Panc1 (cell line): ENCODE data around the gene FAM162A.

Experiments used
- POLR2AphosphoS5 ChIP-seq: IDR thresholded peaks from 2 replicates; pipeline ENCODE4 v1.6.1; 2012; ENCODE audit warnings: mild to moderate bottlenecking, low read depth, low read length, moderate library complexity
- TCF7L2 ChIP-seq: IDR thresholded peaks from 2 replicates; pipeline ENCODE4 v1.6.1; 2011; ENCODE audit warnings: mild to moderate bottlenecking, low read depth, low read length, inconsistent platforms
- TF ChIP-seq, protein P1 (sequence below): fragments of 450-650 bp; IDR thresholded peaks from 2 replicates; pipeline ENCODE4 v1.5.1; 2017; ENCODE audit warnings: mild to moderate bottlenecking
- TF ChIP-seq, protein P2 (sequence below), 2 experiments: IDR thresholded peaks; 2 replicates each; pipeline ENCODE4 v1.6.1; 2011 to 2012; ENCODE audit warnings: low read depth in 2 of 2, control low read depth in 1 of 2, low read length in 1 of 2, mild to moderate bottlenecking in 1 of 2, moderate library complexity in 1 of 2; ENCODE audit not compliant: insufficient read depth in 1 of 2

DNA sequence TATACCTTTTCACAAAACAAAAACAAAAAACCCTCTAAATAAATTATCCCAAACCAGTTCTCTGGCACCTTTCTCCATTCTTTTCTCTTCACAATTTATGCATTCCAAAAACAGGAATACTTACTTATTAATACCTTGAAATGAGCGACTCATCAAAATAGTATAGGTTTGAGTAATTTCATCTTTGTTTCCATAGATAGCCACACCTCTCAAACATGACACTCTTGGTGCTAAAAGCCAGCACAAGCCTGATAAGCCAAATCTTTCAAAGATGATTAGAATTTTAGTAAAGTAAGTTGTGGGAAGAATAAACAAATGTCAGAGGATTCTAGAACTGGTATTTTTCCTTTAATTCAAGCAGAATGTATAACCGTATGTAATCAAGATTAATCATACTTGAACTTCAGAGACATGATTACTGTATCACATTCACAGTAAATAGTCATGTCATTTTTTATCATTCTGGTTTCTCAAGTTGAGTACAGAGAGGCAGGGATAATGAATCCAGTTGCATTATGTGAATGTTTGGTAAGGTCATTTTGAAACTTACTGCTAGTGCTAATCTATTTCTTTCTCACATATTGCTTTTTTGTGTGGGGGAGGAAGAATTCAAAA lies 44.0 kb downstream of the FAM162A start:
- TF ChIP-seq, protein P1, sequence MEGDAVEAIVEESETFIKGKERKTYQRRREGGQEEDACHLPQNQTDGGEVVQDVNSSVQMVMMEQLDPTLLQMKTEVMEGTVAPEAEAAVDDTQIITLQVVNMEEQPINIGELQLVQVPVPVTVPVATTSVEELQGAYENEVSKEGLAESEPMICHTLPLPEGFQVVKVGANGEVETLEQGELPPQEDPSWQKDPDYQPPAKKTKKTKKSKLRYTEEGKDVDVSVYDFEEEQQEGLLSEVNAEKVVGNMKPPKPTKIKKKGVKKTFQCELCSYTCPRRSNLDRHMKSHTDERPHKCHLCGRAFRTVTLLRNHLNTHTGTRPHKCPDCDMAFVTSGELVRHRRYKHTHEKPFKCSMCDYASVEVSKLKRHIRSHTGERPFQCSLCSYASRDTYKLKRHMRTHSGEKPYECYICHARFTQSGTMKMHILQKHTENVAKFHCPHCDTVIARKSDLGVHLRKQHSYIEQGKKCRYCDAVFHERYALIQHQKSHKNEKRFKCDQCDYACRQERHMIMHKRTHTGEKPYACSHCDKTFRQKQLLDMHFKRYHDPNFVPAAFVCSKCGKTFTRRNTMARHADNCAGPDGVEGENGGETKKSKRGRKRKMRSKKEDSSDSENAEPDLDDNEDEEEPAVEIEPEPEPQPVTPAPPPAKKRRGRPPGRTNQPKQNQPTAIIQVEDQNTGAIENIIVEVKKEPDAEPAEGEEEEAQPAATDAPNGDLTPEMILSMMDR: no peak
- TF ChIP-seq POLR2AphosphoS5 (no peak), TCF7L2 (no peak)
- TF ChIP-seq, protein P2, sequence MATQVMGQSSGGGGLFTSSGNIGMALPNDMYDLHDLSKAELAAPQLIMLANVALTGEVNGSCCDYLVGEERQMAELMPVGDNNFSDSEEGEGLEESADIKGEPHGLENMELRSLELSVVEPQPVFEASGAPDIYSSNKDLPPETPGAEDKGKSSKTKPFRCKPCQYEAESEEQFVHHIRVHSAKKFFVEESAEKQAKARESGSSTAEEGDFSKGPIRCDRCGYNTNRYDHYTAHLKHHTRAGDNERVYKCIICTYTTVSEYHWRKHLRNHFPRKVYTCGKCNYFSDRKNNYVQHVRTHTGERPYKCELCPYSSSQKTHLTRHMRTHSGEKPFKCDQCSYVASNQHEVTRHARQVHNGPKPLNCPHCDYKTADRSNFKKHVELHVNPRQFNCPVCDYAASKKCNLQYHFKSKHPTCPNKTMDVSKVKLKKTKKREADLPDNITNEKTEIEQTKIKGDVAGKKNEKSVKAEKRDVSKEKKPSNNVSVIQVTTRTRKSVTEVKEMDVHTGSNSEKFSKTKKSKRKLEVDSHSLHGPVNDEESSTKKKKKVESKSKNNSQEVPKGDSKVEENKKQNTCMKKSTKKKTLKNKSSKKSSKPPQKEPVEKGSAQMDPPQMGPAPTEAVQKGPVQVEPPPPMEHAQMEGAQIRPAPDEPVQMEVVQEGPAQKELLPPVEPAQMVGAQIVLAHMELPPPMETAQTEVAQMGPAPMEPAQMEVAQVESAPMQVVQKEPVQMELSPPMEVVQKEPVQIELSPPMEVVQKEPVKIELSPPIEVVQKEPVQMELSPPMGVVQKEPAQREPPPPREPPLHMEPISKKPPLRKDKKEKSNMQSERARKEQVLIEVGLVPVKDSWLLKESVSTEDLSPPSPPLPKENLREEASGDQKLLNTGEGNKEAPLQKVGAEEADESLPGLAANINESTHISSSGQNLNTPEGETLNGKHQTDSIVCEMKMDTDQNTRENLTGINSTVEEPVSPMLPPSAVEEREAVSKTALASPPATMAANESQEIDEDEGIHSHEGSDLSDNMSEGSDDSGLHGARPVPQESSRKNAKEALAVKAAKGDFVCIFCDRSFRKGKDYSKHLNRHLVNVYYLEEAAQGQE (IDR thresholded peaks at IDR 0.05; ENCODE audit: insufficient read depth in 1 of 2, low read depth in 2 of 2, low read length in 1 of 2): no peak
